KMS-11 (cell line): ENCODE measurements around the gene ZSCAN25.
"Not testable (repeated sequence)": the region's sequence is repeated elsewhere in the genome, so short reads cannot be mapped to it uniquely, and the experiment has no call there.

Source experiments
- H2AFZ ChIP-seq: fragments of 200-600 bp; sonication (generic); 2 replicates; pipeline ENCODE4 v1.6.1; 2016; ENCODE audit warnings: antibody characterized with exemption, mixed run types, low read depth
- H3K27ac ChIP-seq: fragments of 200-600 bp; sonication (generic); 2 replicates; pipeline ENCODE4 v1.6.1; 2016; ENCODE audit warnings: mild to moderate bottlenecking, mixed run types
- H3K27me3 ChIP-seq: fragments of 200-600 bp; sonication (generic); 2 replicates; pipeline ENCODE4 v1.6.1; 2017; ENCODE audit warnings: mild to moderate bottlenecking, low read depth, mixed run types, moderate library complexity; ENCODE audit not compliant: insufficient read depth
- H3K36me3 ChIP-seq: fragments of 200-600 bp; sonication (generic); 2 replicates; pipeline ENCODE4 v1.6.1; 2017; ENCODE audit warnings: mild to moderate bottlenecking, mixed run types; ENCODE audit not compliant: insufficient read depth
- H3K4me1 ChIP-seq: fragments of 200-600 bp; sonication (generic); 2 replicates; pipeline ENCODE4 v1.6.1; 2016; ENCODE audit warnings: mild to moderate bottlenecking, low read depth, mixed run types; ENCODE audit not compliant: poor library complexity, severe bottlenecking
- H3K4me2 ChIP-seq: fragments of 200-600 bp; sonication (generic); 2 replicates; pipeline ENCODE4 v1.7.0; 2016; ENCODE audit warnings: mild to moderate bottlenecking, mixed run types
- H3K4me3 ChIP-seq: fragments of 200-600 bp; sonication (generic); IDR thresholded peaks from 2 replicates; pipeline ENCODE4 v1.6.1; 2017; ENCODE audit warnings: low read depth, low read length, mixed read lengths; ENCODE audit not compliant: insufficient read depth
- H3K79me2 ChIP-seq: fragments of 200-600 bp; sonication (generic); 2 replicates; pipeline ENCODE4 v1.6.1; 2016; ENCODE audit warnings: low read depth, mixed run types; ENCODE audit not compliant: insufficient read depth
- H3K9ac ChIP-seq: fragments of 200-600 bp; sonication (generic); 2 replicates; pipeline ENCODE4 v1.6.1; 2016; ENCODE audit warnings: mild to moderate bottlenecking, mixed run types
- H4K20me1 ChIP-seq: fragments of 200-600 bp; sonication (generic); 2 replicates; pipeline ENCODE4 v1.6.1; 2016; ENCODE audit warnings: mild to moderate bottlenecking, mixed run types; ENCODE audit not compliant: insufficient read depth
- CTCF ChIP-seq: fragments of 200-600 bp; sonication (generic); conservative IDR thresholded peaks from 2 replicates; pipeline ENCODE4 v1.6.1; 2017; ENCODE audit warnings: low read depth, mild to moderate bottlenecking, antibody characterized with exemption, low read length, moderate library complexity, mixed read lengths

Gene ZSCAN25

GRCh38 chr7:99651290-99651689, 34.5 kb downstream of the ZSCAN25 start:
- no peak overlapping the region for H2AFZ ChIP-seq
- no peaks in the 10 kb centered on the region for H3K79me2 ChIP-seq
- no peak overlapping the region for H3K4me2 ChIP-seq
- no peak overlapping the region for H3K27ac ChIP-seq
- no peaks in the 10 kb centered on the region for H3K4me1 ChIP-seq
- no peak overlapping the region for H3K9ac ChIP-seq
- H4K20me1 ChIP-seq: no peaks in the 10 kb centered on the region
- TF ChIP-seq CTCF: no peak
- H3K4me3 ChIP-seq: no peak overlapping the region
- no peaks in the 10 kb centered on the region for H3K27me3 ChIP-seq
- H3K36me3 ChIP-seq: no peaks in the 10 kb centered on the region

- TF ChIP-seq CTCF: no peak
- H3K27ac ChIP-seq: no peak overlapping the region
These were observed 35.9 kb downstream of the ZSCAN25 start for GRCh38 chr7:99652671-99653070.

GRCh38 chr7:99653269-99653668, 36.5 kb downstream of the ZSCAN25 start:
- not testable (repeated sequence) for H3K4me1 ChIP-seq, H3K36me3 ChIP-seq, H3K4me3 ChIP-seq, H3K4me2 ChIP-seq, H4K20me1 ChIP-seq, H3K27ac ChIP-seq, H3K9ac ChIP-seq, H2AFZ ChIP-seq, H3K79me2 ChIP-seq, H3K27me3 ChIP-seq

More at GRCh38 chr7:99652671-99653070, 35.9 kb downstream of the ZSCAN25 start:
- Histone ChIP-seq H3K79me2 (no peaks in the 10 kb centered on the region), H3K4me3 (no peak overlapping the region), H3K4me2 (no peak overlapping the region), H3K4me1 (no peaks in the 10 kb centered on the region), H3K36me3 (no peaks in the 10 kb centered on the region), H2AFZ (no peak overlapping the region), H3K9ac (no peak overlapping the region), H3K27me3 (no peaks in the 10 kb centered on the region), H4K20me1 (no peaks in the 10 kb centered on the region)

GRCh38 chr7:99653754-99654153, 37.0 kb downstream of the ZSCAN25 start:
- Histone ChIP-seq H3K27ac (no peak overlapping the region), H3K4me3 (no peak overlapping the region), H3K4me1 (no peaks in the 10 kb centered on the region), H3K9ac (no peak overlapping the region), H3K27me3 (no peaks in the 10 kb centered on the region), H2AFZ (no peak overlapping the region), H3K36me3 (no peaks in the 10 kb centered on the region), H3K4me2 (no peak overlapping the region), H3K79me2 (no peaks in the 10 kb centered on the region), H4K20me1 (no peaks in the 10 kb centered on the region)
- no peak for TF ChIP-seq CTCF

- not testable (repeated sequence) for H2AFZ ChIP-seq, H3K79me2 ChIP-seq, H3K27me3 ChIP-seq, H3K4me1 ChIP-seq, H3K9ac ChIP-seq, H3K36me3 ChIP-seq, H4K20me1 ChIP-seq, H3K4me2 ChIP-seq, H3K27ac ChIP-seq, H3K4me3 ChIP-seq
These were observed 37.9 kb downstream of the ZSCAN25 start for GRCh38 chr7:99654626-99655025.

- not testable (repeated sequence) for H3K27ac ChIP-seq, H3K4me1 ChIP-seq, H4K20me1 ChIP-seq, H3K4me2 ChIP-seq, H3K79me2 ChIP-seq, H3K4me3 ChIP-seq, H3K9ac ChIP-seq, H2AFZ ChIP-seq, H3K27me3 ChIP-seq, H3K36me3 ChIP-seq
These were observed 41.1 kb downstream of the ZSCAN25 start for GRCh38 chr7:99657879-99658278.
